HS-27A (cell line): ENCODE data around the gene NPC1.
"Not testable (repeated sequence)": the region's sequence is repeated elsewhere in the genome, so short reads cannot be mapped to it uniquely, and the experiment has no call there.

Experiments
- DNase-seq: peaks from one replicate; pipeline ENCODE4 v3.0.0-alpha.2; 2012; ENCODE audit warnings: low read depth, missing footprints

NPC1 gene

DNA sequence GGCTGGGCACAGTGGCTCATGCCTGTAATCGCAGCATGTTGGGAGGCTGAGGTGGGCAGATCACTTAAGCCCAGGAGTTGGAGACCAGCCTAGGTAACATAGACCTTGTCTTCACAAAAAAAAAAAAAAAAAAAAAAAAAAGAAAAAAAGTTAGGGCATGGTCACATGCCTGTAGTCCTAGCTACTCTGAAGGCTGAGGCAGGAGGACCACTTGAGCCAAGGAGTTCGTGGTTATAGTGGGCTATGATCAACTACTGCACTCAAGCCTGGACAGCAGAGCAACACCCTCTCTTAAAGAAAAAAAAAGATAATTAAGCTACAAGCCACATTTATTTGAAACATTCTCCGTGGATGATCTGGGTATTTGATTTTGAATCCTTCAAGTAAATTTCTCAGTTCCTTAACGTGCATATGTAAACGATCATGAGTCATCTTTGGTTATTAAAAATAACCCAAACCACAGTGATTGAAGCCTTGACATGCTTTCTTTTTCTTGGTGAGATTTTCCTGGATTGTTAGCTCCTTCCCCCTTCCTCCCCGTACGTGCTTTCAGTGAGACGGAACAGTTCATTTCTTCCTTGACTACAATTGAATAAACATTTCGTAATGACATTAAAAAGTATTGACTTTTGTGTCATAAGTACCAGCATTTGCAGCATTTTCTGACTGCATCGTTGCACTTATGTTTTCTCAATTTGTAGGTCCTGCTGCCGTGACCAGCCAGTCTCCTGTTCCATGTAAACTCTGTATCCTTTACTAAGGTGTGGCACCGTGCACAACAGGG lies 62.7 kb downstream of the NPC1 start:
- DNase-seq, result no peak

DNA sequence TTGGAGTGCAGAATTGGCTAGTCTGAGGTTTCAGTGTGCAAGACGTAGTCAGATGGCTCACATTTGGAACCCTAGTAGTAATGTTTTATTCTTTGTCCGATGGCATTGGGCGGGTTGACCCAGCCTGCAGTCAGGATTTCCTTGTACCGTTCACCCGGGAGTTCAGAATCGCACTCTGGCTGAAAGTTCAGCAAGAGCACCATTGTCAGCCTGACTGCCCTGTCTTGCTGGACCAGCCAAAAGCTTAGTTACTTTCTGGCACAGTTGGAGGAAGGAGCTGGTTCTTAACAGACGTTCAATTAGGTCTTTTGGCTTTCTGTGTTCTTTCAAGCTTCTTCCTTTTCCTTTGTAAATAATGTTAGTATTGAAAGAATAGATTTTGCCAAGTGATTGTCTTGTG lies 64.4 kb downstream of the NPC1 start:
- DNase-seq, result no peak

- no peak for DNase-seq
Observed at GRCh38 chr18:23521271-23521670, 65.0 kb downstream of the NPC1 start.

DNA sequence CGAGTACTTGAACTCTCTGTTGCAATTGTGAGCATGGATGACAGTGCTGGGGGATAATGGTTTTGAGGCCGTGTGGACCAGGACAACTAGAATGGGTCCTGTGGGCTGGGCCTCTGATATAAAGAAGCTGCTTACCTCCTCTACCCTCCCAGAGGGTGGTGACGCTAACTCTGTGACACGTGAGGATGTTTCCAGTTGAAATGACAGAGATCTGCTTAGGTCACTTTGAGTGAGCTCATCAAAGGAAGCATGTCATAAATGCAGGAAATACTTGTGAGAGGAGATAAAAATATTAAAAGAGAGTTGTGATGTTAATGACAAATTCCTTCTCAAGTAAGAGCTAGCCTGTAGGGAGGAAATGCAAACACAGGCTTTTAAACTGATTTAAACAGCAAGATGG lies 66.6 kb downstream of the NPC1 start:
- no peak for DNase-seq

GRCh38 chr18:23515911-23516546 lies 70.3 kb downstream of the NPC1 start:
- no peak for DNase-seq

DNA sequence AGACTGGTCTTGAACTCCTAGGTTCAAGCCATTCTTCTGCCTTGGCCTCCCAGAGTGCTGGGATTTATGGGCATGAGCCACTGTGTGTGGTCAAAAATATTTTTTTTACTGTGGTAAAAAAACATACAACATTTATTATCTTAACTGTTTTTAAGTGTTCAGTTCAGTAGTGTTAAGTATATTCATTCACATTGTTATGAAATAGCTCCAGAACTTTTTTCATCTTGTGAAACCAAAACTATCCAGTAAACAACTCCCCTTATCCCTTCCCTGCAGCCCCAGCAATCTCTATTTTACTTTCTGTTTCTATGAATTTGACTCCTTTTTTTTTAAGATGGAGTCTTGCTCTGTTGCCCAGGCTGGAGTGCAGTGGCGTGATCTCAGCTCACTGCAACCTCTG lies 73.7 kb downstream of the NPC1 start:
- no peak for DNase-seq

DNA sequence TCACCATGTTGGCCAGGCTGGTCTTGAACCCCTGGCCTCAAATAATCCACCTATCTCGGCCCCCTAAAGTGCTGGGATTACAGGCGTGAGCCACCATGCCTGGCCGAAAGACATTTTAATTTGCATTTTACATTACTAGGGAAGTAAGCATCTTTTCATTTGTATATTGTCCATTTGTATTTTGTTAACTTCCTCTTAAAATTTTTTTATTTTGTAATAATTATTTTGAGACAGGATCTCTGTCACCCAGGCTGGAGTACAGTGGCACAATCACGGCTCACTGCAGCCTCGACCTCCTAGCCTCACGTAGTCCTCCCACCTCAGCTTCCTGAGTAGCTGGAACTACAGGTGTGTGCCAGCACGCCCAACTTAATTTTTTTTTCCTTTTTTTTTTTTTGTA lies 74.1 kb downstream of the NPC1 start:
- DNase-seq, result not testable (repeated sequence)

DNA sequence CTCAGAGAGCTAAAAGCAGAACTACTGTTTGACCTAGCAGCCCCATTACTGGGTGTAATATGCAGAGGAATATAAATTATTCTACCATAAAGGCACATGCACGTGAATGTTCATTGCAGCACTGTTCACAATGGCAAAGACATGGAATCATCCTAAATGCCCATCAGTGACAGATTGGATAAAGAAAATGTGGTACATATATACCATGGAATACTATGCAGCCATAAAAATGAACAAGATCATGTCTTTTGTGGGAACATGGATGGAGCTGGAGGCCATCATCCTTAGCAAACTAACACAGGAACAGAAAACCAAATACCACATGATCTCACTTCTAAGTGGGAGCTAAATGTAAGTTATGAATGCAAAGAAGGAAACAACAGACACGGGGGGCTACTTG lies 75.4 kb downstream of the NPC1 start:
- not testable (repeated sequence) for DNase-seq

GRCh38 chr18:23506393-23506792 lies 79.9 kb downstream of the NPC1 start:
- DNase-seq, result no peak

- DNase-seq, result no peak
Observed at GRCh38 chr18:23504720-23505119, 81.6 kb downstream of the NPC1 start.

DNA sequence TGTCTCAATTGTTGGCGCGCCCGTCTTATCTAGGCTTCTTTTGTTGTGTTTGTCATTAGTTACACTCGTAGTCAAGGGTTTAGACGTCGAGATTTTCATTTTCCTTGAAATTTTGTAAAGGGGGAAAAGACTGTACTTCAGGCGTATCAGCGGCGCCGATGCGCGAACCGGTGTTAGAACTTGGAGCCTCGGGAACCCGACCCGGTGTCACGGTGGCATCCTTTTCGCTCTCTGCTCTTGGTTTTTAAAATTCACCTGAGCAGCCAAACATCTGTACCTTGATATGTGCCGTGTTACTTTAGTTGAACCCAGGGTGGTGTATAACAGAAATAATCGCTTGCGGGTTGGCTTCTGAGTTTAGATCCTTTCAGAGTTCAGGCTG lies 82.4 kb downstream of the NPC1 start:
- DNase-seq, result no peak

DNA sequence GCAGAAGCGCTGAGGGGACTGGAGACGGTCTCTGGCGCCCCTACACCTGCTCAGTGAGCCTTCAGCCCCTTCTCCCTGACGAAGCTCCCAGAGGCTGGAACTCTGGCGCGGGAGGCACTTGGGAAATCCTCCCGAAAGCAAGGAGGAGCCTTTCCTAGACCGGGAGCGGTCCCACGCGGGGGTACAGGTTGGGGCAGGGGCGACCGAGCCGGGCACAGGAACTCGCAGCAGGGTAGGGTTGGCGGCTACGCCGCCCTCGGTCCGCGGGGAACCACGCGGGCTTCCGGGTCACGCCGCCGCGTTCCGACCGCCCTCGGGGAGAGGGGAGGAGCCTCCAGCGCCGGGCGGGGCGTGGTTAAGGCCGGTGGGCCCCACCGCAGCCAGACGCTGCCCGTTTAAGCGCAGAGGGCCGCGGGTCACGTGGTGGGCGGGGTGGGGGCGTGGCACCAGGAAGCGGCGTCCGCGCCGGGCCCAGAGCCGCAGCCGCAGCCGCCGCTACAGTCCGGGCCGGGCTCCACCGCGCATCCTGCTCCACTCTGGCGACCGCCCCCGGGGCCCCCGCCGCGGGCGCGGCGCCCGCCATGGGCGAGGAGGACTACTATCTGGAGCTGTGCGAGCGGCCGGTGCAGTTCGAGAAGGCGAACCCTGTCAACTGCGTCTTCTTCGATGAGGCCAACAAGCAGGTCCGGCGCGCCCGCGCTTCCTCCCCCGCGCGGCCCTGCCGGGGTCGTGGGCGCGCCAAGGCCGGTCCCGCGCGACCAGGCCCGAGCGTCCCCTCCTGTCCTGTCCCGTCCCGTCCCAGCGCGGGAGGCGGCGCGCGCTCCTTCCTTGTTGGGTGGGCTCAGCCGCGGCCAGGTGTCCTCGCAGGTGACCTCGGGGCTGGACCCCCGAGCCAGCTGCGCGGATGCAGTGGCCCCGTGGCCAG lies 83.0 kb downstream of the NPC1 start, which contains the start of gene RMC1:
Gene RMC1 (plus strand): TSS at position 474 of the 925 bp plus-strand sequence. CDS start 108 bp downstream, at position 582.
- peak; percentile 73 for DNase-seq

DNA sequence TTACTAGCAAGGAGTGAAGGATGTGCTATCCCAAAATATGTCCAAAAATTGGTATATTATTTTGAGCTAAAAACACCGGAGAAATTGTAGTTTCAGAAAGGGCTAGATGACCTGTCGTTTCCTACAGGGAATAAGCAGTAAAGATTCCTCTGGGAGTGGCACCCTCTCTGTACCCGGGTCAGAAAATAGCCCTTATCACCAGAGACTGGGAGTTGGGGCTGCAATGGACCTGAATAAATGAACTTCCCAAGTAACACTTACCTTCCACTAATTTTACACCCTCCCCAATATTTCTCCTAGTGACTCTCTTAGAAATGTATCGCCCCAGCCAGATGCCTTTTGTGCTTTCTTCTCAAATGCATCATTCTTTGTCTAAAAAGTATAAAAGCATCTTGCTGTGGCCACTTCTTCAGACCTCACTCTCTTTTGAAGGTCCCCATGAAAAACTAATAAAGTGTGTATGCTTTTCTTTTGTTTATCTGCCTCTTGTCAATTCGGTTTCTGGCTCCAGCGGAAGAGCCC lies 83.7 kb downstream of the NPC1 start:
- DNase-seq, result no peak

- no peak for DNase-seq
Observed at GRCh38 chr18:23501626-23502025, 84.7 kb downstream of the NPC1 start.

DNA sequence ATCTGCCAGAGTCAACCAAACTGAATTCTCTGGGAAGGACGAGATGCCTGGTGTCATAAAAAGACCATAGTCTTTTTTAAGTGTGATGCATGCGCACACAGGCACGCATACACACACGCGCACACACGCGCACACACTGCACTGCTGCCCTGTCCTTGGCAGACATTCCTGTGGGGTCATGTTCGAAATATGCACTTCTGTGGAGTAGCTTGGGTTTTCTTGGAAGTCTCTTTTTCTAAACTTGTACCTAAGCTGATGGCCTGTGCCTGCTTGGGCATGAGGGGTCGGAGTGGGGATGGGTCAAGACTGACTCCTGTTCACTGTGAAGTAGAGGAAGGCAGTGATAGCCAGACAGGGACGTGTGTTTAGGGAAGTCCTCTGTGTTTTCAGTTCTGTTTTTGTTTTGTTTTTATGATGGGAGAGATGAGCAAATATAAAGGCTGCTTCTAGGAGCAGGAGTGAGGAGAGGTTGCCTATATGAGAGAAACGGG lies 87.0 kb downstream of the NPC1 start:
- no peak for DNase-seq

- DNase-seq, result peak; percentile 63
Observed at GRCh38 chr18:23498877-23499276, 87.4 kb downstream of the NPC1 start.

GRCh38 chr18:23498117-23498516 lies 88.2 kb downstream of the NPC1 start:
- no peak for DNase-seq

- DNase-seq, result no peak
Observed at GRCh38 chr18:23495723-23496440, 90.4 kb downstream of the NPC1 start.

DNA sequence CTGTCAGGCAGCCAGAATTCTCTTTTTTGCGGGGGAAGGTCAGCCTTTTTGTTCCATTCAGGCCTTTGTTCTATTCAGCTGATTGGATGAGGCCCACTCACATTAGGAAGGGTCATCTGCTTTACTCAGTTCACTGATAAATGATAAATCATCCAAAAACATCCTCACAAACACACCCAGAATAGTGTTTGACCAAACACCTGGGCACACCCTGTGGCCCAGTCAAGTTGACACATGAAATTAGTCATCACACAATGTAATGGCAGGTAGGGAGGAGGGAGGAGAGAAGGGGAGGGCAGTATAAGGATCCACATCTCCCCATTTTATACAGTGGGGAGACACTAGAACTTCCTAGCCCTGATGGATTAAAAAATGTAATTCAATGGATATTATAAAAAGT lies 91.3 kb downstream of the NPC1 start:
- DNase-seq, result no peak

DNA sequence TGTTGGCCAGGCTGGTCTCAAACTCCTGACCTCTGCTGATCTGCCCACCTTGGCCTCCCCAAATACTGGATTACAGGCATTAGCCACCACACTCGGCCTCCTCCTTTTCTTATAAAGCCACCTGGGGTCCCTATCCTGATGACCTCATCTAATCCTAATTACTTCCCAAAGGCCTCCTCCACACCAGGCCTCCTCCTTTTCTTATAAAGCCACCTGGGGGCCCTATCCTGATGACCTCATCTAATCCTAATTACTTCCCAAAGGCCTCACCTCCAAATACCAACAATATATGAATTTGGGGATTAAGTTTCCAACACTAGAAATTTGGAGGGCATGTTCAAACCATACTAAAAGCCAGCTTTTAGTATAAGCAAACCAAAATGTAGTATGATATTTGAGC lies 92.7 kb downstream of the NPC1 start:
- DNase-seq, result no peak

- DNase-seq, result not testable (repeated sequence)
Observed at GRCh38 chr18:23489586-23489985, 96.7 kb downstream of the NPC1 start.
